ENCODE results near the gene RNF213. TPM values are rescaled to one million over a fixed set of nuclear protein-coding genes. Genes with fewer than 3 reads are reported as not detected.
"Not testable (repeated sequence)": the region's sequence is repeated elsewhere in the genome, so short reads cannot be mapped to it uniquely, and the experiment has no call there.

RNF213 gene
- total RNA-seq, 1 experiment from 2014 or later: 60.8 TPM

DNA sequence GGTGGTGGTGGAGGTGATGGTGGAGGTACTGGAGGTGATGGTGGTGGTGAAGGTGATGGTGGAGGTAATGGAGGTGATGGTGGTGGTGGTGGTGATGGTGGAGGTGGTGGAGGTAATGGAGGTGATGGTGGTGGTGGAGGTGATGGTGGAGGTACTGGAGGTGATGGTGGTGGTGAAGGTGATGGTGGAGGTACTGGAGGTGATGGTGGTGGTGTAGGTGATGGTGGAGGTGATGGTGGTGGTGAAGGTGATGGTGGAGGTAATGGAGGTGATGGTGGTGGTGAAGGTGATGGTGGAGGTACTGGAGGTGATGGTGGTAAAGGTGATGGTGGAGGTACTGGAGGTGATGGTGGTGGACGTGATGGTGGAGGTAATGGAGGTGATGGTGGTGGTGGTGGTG, 53.3 kb downstream of the RNF213 start:
- not testable (repeated sequence) for DNase-seq (ENCODE audit: extremely low read depth, low read depth)

DNA sequence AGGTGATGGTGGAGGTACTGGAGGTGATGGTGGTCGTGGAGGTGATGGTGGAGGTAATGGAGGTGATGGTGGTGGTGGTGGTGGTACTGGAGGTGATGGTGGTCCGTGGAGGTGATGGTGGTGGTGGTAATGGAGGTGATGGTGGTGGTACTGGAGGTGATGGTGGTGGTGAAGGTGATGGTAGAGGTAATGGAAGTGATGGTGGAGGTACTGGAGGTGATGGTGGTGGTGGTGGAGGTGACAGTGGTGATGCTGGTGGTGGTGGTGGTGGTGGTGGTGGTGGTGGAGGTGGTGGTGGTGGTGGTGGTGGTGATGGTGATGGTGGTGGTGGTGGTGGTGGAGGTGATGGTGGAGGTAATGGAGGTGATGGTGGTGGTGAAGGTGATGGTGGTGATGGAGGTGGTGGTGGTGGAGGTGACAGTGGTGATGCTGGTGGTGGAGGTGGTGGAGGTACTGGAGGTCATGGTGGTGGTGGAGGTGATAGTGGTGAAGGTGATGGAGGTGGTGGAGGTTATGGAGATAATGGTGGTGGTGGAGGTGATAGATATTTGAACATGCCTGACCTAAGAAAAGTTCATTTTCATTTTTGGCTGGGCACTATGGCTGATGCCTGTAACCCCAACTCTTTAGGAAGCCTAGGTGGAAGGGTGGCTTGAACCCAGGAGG, 55.0 kb downstream of the RNF213 start:
- DNase-seq (ENCODE audit: extremely low read depth, low read depth): no peak

DNA sequence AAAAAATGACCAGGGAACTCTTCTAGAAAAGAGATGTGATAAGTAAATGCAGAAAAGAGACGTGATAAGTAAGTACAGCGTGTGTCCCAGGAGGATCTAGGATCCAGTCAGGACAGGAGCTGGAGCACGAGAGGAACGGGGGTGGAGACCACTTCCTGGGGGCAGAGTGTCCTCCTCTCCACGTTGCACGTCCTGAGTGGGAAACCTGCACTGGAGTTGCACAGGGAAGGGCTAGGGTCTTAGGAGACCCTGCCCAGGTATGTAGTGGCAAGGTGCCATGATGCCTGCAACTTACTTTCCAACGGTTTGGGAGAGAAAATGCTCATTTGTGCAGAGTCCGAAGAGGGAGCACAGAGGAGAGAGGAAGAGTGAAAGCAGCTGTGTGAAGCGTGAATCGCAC, 55.8 kb downstream of the RNF213 start:
- DNase-seq (ENCODE audit: extremely low read depth, low read depth): no peak

DNA sequence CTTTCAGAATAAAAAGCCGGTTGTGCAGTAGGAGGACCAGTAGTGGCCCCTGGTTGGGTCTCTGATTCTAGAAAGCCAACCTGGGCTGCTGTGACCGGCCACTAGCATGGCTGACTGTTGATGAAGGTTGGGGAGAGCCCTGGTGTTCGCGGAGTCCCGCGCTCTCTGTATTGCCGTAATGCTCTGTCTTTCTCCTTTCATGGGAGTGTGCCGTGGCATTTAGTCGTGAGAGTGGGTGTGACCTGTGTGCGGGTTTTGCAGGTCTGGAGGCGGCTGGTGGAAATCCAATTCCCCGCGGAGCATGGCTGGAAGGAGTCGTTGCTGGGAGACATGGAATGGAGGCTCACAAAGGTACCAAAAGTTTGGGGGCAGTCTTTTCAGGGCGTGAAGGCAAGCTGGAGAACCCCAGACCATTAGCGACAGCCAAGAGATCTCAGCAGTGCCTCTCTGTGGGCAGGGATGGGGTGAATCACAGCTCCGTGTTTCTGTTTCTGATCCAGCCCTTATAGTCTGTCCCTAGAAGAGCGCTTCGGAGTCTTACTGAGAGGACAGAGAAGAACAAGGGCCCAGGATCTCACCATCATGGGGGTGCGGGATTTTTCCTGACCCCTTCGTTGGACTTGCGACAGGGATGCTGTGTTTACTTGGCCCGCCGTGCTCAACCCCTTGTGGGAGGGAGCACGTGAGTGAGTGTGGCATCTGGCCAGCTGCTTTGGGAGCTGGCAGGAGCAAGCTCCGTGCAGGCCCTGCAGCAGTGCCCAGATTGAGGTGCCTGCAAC, 56.5 kb downstream of the RNF213 start:
- DNase-seq (ENCODE audit: extremely low read depth, low read depth): no peak

DNA sequence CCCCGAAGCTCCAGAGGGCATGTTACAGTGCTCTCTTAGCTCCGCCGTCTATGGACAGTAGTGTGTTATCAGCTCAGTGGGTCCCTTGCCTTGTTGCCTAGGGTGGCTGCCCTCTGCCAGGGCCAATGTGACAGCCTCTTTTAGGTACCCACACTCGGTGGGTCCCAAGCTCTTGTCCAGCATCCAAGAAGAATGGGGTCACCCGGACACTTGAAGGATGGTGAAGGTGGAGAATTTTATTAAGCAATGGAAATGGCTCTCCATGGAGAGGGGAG, 57.0 kb downstream of the RNF213 start:
- no peak for DNase-seq (ENCODE audit: extremely low read depth, low read depth)

DNA sequence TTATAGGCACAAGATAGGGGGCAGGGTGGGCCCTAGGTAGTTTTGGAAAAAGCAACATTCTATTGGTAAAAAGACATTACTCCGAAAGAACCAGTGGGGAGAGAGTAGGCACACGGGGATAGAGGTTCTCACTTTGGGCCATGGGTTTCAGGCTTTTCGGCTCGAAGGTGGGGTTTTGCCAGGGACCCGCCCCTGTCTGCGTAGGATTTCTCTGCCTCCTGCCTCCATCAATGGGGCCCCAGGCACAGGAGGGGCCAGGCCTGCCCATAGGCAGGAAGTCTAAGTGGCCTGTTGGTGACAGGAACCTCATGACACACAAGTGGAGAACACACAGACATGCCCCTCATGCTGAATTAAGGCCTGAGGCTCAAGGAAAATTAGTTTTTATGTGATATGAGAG, 57.5 kb downstream of the RNF213 start:
- DNase-seq (ENCODE audit: extremely low read depth, low read depth): no peak

DNA sequence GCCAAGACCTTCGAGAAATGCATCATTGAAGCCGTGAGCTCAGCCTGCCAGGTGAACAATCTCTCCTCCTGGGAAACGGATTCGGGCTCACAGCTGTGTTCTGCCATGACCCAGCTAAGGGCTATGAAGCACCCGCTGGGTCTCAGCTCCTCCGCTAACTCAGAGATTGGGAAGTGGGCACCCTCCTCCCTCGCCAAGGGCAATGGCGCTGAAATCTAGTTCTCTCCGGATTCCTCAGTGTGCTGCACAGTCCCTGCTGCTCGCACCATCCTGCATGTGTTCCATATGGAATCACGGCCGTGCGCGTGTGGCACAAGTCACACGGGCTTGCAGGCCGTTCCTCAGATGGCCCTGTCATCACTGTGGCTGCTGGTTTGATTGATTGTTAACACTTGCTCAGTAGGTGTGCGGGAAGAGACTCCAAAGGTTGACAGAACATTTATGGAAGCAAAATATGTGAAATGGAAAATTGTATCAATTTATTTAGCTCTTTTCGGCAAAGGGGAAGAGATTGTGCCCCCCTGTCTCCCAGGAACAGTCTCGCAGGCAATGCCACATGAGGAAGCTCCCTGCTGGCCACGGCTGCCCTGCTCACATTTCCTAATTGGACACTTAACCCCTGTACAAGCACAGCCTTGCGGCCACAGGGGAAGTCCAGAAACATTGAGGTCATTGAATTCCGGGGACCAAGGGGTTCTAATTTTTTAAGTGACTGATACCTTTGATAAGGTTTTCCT, 58.8 kb downstream of the RNF213 start:
- DNase-seq (ENCODE audit: extremely low read depth, low read depth): no peak

DNA sequence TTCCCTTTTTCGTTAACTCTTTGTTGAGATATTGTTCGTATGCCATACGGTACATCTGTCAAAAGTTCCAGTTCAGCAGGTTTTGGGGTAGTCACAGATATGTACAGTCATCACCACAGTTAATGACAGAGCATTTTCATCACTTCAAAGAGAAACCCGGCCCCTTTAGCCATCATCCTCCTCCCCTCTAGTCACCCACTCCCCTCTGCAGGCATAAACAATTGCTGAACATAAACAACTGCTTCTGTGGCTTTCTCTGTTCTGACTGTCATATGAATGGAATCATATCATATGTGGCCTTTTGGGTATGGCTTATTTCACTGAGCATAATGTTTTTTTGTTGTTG, 59.3 kb downstream of the RNF213 start:
- DNase-seq (ENCODE audit: extremely low read depth, low read depth): no peak

DNA sequence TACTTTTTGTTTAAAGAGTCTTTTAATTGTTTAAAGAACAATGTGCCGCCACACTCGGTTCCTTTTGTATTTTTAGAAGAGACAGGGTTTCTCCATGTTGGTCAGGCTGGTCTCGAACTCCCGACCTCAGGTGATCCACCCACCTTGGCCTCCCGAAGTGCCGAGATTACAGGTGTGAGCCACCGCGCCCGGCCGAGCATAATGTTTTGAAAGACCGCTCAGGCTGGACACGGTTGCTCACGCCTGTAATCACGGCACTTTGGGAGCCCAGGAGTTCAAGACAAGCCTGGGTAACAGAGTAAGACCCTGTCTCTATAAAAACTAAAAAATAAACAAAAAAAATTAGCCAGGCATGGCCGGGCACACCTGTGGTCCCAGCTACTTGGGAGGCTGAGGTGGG, 59.8 kb downstream of the RNF213 start:
- DNase-seq (ENCODE audit: extremely low read depth, low read depth): no peak

DNA sequence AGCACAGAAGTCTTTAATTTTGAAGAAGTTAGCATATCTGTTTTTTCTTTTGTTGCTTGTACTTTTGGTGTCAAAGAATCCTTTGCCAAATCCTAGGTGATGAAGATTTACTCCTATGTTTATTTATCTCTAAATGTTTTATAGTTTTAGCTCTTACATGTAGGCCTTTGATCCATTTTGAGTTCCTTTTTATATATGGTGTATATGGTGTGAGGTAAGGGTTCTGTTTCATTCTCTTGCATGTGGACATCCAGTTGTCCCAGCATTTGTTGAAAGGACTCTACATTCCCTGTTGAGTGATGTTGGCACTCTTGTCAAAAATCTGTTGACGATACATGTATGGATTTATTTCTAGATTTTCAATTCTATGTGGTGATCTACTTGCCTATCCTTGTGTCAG, 62.2 kb downstream of the RNF213 start:
- no peak for DNase-seq (ENCODE audit: extremely low read depth, low read depth)

DNA sequence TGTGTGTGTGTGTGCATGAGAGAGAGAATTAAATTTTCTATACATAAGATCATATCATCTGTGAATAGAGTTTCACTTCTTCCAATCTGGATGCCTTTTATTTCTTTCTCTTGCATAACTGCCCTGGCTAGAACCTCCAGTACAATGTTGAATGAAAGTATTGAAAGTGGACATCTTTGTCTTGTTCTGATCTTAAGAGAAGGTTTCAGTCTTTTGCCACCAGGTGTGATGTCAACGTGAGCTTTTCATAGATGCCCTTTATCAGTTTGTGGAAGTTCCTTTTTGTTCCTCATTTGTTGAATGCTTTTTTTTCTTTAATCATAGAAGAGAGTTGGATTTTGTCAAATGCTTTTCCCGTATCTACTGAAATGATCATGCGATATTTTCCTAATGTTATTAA, 63.3 kb downstream of the RNF213 start:
- DNase-seq (ENCODE audit: extremely low read depth, low read depth): no peak

DNA sequence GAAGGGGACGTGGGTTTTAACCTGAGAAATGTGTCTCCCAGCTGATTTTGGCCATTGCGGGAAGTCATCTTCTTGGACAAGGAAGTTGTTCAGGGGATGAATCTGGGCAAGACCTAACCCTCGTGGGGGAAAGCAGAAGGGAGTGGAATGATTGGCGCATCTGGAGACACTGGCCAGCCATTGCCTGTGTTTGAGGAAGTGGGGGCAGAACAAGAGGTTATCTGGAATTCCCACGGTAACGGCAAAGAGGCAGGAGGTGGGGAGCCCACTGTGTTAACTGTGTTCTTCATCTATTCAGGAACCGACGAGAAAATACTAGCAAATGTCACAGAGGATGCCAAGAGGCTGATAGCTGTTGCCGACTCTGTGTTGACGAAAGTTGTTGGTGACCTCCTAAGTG, 66.9 kb downstream of the RNF213 start:
- no peak for DNase-seq (ENCODE audit: extremely low read depth, low read depth)

DNA sequence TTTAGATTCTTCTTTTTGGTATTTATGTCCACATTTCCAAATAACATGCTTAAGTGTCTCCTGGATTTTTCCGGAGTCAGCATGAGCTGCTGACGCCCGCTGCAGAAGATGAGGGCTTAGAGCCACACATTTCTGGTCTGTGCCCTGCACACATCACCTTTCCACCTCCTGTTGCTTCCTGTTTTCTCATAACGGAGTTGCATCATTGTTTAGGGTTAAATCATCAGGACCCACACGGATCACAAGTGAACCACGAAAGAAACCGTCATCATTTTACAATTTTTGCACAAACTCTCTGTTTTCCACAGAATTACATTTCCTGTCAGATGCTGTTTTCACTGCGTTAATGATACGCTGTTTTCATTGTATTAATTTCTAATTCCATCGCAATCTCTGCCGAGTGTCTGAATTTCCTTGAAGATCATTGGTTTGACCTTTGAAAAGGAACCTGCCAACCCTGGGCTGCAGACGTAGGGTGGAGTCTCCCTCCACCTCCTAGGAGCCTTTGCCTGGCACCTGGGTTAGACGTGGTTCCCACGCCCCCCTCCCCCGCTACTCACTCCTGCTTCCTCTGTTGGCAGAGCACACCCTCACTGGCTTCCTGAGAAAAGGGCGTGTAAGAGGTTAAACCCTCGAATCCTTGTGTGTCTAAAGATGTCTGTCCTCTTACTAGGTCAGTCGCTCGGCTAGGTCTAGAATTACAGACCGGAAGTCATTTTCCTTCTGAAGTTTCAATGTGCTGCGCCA, 68.2 kb downstream of the RNF213 start:
- no peak for DNase-seq (ENCODE audit: extremely low read depth, low read depth)

DNA sequence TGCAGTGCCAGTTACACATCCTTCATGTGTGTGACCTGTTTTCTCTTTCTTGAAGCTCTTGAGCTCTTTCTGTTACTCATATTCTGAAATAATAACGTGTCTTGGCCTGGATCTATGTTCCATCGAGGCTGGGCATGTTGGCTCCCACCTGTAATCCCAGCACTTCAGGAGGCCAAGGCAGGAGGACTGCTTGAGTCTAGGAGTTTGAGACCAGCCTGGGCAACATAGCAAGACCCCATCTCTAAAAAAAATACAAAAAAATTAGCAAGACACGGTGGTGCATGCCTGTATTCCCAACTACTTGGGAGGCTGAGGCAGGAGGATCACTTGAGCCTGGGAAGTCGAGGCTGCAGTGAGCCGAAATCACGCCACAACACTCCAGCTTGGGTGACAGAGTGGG, 68.8 kb downstream of the RNF213 start:
- DNase-seq (ENCODE audit: extremely low read depth, low read depth): not testable (repeated sequence)

DNA sequence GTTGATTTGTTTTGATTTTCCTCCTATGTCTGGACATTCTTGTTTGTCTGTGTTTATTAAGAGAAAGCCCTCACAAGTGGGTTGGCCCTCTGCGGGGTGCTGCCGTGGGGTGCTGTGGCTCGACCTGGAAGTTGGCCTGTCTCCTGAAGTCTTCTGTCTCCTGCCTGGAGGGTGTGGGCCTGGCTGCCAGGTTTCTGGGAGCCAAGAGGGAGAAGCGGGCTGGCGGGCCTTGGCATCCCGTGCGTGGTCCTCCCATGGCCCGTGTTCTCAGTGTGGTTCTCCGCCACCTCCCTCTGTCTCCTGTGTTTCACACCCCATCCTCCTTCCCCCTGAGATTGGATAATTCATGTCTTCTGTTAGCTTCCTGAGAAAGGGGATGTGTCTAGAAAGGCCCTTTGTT, 69.6 kb downstream of the RNF213 start:
- DNase-seq (ENCODE audit: extremely low read depth, low read depth): no peak

DNA sequence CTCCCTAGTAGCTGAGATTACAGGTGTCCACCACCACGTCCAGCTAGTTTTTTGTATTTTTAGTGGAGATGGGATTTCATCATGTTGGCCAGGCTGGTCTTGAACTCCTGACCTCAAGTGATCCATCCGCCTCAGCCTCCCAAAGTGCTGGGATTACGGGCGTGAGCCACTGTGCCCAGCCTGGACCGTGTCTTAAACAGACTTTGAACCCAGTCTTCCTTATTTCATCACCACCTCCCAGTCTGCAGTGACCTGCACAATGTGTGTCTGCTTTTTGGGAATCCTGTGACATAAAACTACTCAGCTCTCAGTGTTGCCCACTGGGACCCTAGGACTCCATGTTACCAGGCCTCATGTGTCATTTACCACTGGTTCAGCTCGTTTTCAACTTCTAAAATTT, 70.3 kb downstream of the RNF213 start:
- DNase-seq (ENCODE audit: extremely low read depth, low read depth): not testable (repeated sequence)

DNA sequence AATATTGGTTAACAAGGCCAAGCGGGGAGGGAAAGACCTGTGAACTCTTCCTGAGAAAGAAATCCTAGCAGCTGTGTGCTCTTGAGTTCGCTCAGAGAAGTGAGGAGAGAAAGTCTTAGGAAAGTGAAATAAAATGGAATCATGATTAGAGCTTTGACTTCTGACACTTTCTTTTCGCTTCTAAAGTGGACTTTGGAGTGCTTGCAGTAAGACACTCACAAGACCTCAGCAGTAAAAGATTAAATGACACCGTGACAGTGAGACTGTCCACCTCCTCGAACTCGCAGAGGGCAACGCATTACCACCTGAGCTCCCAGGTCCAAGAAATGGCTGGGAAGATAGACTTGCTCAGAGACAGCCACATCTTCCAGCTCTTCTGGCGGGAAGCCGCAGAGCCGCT, 71.2 kb downstream of the RNF213 start:
- no peak for DNase-seq (ENCODE audit: extremely low read depth, low read depth)

DNA sequence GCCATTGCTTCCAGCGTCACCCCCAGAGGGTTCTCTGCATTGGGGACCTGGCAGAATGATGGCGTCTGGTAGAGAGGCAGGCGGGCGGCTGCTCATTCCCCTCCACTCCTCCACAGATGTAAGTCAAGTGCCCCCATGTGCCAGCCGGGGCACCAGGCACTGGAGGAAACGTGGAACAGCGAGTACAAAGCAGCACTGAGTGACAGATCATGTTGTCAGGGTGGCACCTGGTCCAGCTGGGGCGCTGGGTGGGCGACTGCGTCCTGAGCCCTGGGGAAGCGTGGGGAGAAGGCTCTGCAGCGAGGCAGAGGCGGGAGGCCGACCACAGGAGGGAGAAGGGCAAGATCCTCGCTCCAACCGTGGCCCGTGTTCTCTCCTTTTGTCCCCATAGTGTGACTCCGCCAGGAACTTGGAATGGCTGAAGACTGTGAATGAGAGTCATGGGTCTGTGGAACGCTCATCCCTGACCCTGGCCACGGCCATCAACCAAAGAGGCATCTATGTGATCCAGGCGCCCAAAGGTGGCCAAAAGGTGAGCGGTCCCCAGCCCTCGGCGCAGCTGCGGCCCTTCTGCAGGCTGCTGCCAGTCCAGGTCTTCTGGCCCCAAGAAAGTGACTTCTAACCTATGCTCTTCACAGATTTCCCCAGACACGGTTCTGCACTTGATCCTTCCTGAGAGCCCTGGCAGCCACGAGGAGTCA, 76.7 kb downstream of the RNF213 start:
- DNase-seq (ENCODE audit: extremely low read depth, low read depth): no peak

DNA sequence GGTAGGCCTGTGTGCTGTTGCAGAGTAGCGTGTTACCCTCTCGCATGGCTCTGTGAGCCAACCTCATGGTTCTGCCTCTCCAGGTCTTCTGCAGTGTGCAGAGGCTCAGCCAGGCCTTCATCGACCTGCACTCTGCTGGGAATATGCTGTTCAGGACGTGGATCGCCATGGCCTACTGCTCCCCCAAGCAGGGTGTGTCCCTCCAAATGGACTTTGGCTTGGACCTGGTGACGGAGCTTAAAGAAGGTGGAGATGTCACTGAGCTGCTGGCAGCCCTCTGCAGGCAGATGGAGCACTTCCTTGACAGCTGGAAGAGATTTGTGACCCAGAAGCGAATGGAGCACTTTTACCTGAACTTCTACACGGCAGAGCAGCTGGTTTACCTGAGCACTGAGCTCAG, 78.5 kb downstream of the RNF213 start:
- DNase-seq (ENCODE audit: extremely low read depth, low read depth): no peak

DNA sequence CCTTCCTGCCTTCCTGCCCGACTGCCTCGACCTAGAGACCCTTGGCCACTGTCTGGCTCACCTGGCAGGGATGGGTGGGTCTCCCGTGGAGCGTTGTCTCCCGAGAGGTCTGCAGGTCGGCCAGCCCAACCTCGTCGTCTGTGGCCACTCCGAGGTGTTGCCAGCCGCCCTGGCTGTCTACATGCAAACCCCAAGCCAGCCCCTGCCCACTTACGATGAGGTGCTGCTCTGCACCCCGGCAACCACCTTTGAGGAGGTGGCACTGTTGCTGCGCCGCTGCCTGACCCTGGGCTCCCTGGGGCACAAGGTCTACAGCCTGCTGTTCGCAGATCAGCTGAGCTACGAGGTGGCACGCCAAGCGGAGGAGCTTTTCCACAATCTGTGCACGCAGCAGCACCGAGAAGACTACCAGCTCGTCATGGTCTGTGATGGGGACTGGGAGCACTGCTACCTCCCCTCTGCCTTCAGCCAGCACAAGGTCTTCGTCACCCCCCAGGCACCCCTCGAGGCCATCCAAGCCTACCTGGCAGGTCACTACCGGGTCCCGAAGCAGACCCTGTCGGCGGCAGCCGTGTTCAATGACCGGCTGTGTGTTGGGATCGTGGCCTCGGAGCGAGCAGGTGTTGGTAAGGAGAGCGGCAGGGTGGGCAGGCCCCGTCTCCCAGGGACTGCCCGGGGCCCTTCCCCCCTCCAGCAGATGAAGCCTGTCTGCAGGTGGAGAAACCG, 79.2 kb downstream of the RNF213 start:
- DNase-seq (ENCODE audit: extremely low read depth, low read depth): no peak
